Osteocyte (in vitro differentiated cells): ENCODE results near the gene CFL1. TPM values are rescaled to one million over a fixed set of nuclear protein-coding genes. Genes with fewer than 3 reads are reported as not detected.
"Not testable (repeated sequence)": the region's sequence is repeated elsewhere in the genome, so short reads cannot be mapped to it uniquely, and the experiment has no call there.

Source experiments
- DNase-seq: peaks from one replicate; pipeline ENCODE4 v3.0.0; 2021; ENCODE audit warnings: mixed read lengths; ENCODE audit not compliant: unreplicated experiment; ENCODE audit errors: extremely low spot score
- H3K27ac Mint-ChIP-seq: one replicate; pipeline ENCODE4 v1.8.0; 2021; ENCODE audit warnings: mild to moderate bottlenecking, mixed read lengths; ENCODE audit not compliant: unreplicated experiment
- H3K27me3 Mint-ChIP-seq: one replicate; pipeline ENCODE4 v1.8.0; 2021; ENCODE audit warnings: mixed read lengths; ENCODE audit not compliant: unreplicated experiment
- H3K36me3 Mint-ChIP-seq: one replicate; pipeline ENCODE4 v1.8.0; 2021; ENCODE audit warnings: mixed read lengths; ENCODE audit not compliant: unreplicated experiment
- H3K4me1 Mint-ChIP-seq: one replicate; pipeline ENCODE4 v1.8.0; 2021; ENCODE audit warnings: mixed read lengths; ENCODE audit not compliant: unreplicated experiment
- H3K4me3 Mint-ChIP-seq: one replicate; pipeline ENCODE4 v1.8.0; 2021; ENCODE audit warnings: mild to moderate bottlenecking, moderate library complexity, mixed read lengths; ENCODE audit not compliant: unreplicated experiment
- H3K9me3 Mint-ChIP-seq: one replicate; pipeline ENCODE4 v1.8.0; 2021; ENCODE audit warnings: mixed read lengths; ENCODE audit not compliant: unreplicated experiment
- CTCF ChIP-seq: fragments of 200-600 bp; sonication (generic); IDR thresholded peaks from 2 replicates; pipeline ENCODE4 v1.5.0; 2021; ENCODE audit warnings: antibody characterized with exemption, mild to moderate bottlenecking, moderate library complexity
- total RNA-seq: library from RNA; stranded (reverse); gene quantifications from 2 replicates; pipeline ENCODE4 v1.2.1, GENCODE V29; 2021

Gene CFL1
- total RNA-seq, 1 donor from 2014 or later, result 946 TPM

GRCh38 chr11:65896034-65896999 is 38.3 kb upstream of the CFL1 start:
- no peak for TF ChIP-seq CTCF
- Mint-ChIP-seq H3K27me3 (no peaks in the 10 kb centered on the region), H3K36me3 (peaks cover 8% of the 10 kb centered on the region), H3K9me3 (no peaks in the 10 kb centered on the region), H3K4me3 (no peak overlapping the region), H3K4me1 (peaks cover 57% of the 10 kb centered on the region), H3K27ac (peak overlapping the region; percentile 79)
- no peak for DNase-seq

GRCh38 chr11:65895482-65895981 is 37.6 kb upstream of the CFL1 start:
- peak overlapping the region; percentile 79 for H3K27ac Mint-ChIP-seq
- H3K9me3 Mint-ChIP-seq, result no peaks in the 10 kb centered on the region
- H3K4me1 Mint-ChIP-seq, result peaks cover 52% of the 10 kb centered on the region
- TF ChIP-seq CTCF, result no peak
- no peaks in the 10 kb centered on the region for H3K27me3 Mint-ChIP-seq
- no peak overlapping the region for H3K4me3 Mint-ChIP-seq
- no peak for DNase-seq
- peaks cover 8% of the 10 kb centered on the region for H3K36me3 Mint-ChIP-seq

- DNase-seq, result no peak
- H3K27me3 Mint-ChIP-seq, result no peaks in the 10 kb centered on the region
- H3K9me3 Mint-ChIP-seq, result no peaks in the 10 kb centered on the region
- H3K4me1 Mint-ChIP-seq, result peaks cover 64% of the 10 kb centered on the region
- H3K27ac Mint-ChIP-seq, result peak overlapping the region; percentile 80
- H3K4me3 Mint-ChIP-seq, result no peak overlapping the region
- peaks cover 8% of the 10 kb centered on the region for H3K36me3 Mint-ChIP-seq
- no peak for TF ChIP-seq CTCF
These were observed 36.1 kb upstream of the CFL1 start for GRCh38 chr11:65894034-65894591.

- no peak for DNase-seq
- Mint-ChIP-seq H3K27ac (peak overlapping the region; percentile 80), H3K27me3 (no peaks in the 10 kb centered on the region), H3K9me3 (no peaks in the 10 kb centered on the region), H3K4me3 (peak overlapping the region; percentile 73), H3K4me1 (peaks cover 66% of the 10 kb centered on the region), H3K36me3 (peaks cover 8% of the 10 kb centered on the region)
- no peak for TF ChIP-seq CTCF
These were observed 34.8 kb upstream of the CFL1 start for GRCh38 chr11:65892661-65893317.

- not testable (repeated sequence) for DNase-seq, H3K27me3 Mint-ChIP-seq, H3K9me3 Mint-ChIP-seq, H3K36me3 Mint-ChIP-seq
- H3K4me1 Mint-ChIP-seq, result peaks cover 67% of the 10 kb centered on the region
- peak overlapping the region; percentile 80 for H3K27ac Mint-ChIP-seq
- peak overlapping the region; percentile 73 for H3K4me3 Mint-ChIP-seq
These were observed 34.2 kb upstream of the CFL1 start for GRCh38 chr11:65892137-65892540.
